Skeletal muscle satellite cell (primary cell): ENCODE measurements around the gene EBI3.
"Not testable (repeated sequence)": the region's sequence is repeated elsewhere in the genome, so short reads cannot be mapped to it uniquely, and the experiment has no call there.

Source experiments
- H3K27me3 ChIP-seq: 2 replicates; pipeline ENCODE4 v1.7.0; 2013; ENCODE audit warnings: low read length; ENCODE audit not compliant: control insufficient read depth, insufficient read depth
- H3K36me3 ChIP-seq: 2 replicates; pipeline ENCODE4 v1.7.0; 2013; ENCODE audit warnings: mild to moderate bottlenecking, control low read depth, low read length; ENCODE audit not compliant: insufficient read depth
- H3K4me1 ChIP-seq: 2 replicates; pipeline ENCODE4 v1.7.0; 2013; ENCODE audit warnings: low read length; ENCODE audit not compliant: control insufficient read depth, insufficient read depth
- H3K4me2 ChIP-seq: 2 replicates; pipeline ENCODE4 v1.7.0; 2013; ENCODE audit warnings: mild to moderate bottlenecking, low read length
- H3K4me3 ChIP-seq: 2 replicates; pipeline ENCODE4 v1.7.0; 2013; ENCODE audit warnings: low read length
- H3K9ac ChIP-seq: 2 replicates; pipeline ENCODE4 v1.7.0; 2013; ENCODE audit warnings: mild to moderate bottlenecking, low read depth, low read length, moderate library complexity
- H3K9me3 ChIP-seq: replicated peaks from 2 replicates; pipeline ENCODE4 v1.7.0; 2013; ENCODE audit warnings: mild to moderate bottlenecking, control low read depth, low read length

Gene EBI3

DNA sequence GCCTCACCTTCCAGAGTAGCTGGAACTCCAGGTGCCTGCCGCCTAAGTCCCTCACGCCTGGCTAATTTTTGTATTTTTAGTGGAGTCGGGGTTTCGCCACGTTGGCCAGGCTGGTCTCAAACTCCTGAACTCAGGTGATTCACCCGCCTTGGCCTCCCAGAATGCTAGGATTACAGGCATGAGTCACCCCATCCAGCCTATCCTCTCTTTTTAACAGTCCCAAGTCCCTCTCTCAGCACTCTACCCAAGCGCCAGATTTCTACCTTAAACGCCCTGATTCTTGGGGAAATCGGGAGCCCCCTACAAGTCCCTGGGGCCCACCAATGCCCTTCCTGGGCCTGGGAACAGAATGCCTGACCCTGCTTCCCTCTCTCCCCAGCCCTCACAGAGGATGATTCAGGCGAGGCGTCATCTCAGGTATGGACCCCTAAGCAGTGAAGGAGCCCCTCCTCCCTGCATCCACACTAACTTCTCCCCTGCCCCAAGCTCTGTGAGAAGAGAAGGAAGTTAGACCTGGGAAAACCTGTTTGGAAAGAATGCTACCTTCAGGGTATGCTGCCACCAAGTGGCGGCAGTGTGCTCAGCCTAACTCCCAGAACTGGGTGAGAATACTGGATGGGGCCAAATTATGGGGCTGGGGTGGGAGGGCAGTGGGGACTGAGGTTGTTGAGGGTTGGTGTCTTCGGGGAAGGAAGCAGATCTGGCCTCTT lies 20.8 kb upstream of the EBI3 start:
- peaks cover 6% of the 10 kb centered on the region for H3K27me3 ChIP-seq
- H3K4me2 ChIP-seq: no peak overlapping the region
- H3K9me3 ChIP-seq: no peaks in the 10 kb centered on the region
- no peak overlapping the region for H3K9ac ChIP-seq
- no peaks in the 10 kb centered on the region for H3K36me3 ChIP-seq
- peaks cover 5% of the 10 kb centered on the region for H3K4me1 ChIP-seq
- H3K4me3 ChIP-seq: no peak overlapping the region

DNA sequence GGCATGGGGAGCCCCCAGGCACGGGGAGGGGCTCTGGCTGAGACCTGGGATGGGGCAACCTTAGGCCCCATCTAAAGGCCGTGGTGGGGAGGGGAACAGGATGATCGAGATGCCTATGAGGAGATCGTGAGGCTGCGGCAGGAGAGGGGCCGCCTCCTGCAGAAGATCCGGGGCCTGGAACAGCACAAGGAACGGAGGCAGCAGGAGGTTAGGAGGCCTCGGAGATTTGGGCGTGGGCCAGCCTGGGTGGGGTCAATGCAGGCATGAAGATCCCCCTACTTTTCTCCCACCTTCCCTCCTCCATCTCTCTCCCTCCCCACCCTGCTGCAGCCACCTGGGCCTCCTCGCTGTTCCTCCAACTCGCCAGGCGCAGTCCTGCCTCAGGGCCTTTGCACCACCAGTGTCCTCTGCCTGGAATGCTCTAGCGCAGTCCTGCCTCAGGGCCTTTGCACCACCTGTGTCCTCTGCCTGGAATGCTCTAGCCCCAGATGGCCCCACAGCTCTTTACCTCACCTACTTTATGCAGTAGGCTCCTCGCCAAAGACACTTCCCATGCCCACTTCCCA lies 19.1 kb upstream of the EBI3 start:
- Histone ChIP-seq H3K9me3 (no peaks in the 10 kb centered on the region), H3K4me1 (peaks cover 5% of the 10 kb centered on the region), H3K27me3 (peaks cover 10% of the 10 kb centered on the region), H3K4me3 (no peak overlapping the region), H3K36me3 (no peaks in the 10 kb centered on the region), H3K9ac (no peak overlapping the region), H3K4me2 (no peak overlapping the region)

DNA sequence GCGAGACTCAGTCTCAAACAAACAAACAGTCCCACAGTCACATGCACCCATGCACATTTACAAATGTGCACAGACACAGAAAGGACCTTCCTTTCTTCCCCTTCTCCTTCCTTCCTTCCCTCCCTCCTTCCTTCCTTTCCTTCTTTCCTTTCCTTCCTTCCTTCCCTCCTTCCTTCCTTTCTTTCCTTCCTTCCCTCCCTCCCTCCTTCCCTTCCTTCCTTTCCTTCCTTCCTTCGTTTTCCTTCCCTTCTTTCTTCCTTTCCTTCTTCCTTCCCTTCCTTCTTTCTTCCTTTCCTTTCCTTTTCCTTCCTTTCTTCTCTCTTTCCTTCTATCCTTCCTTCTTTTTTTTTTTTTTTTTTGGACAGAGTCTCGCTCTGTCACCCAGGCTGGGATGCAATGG lies 16.2 kb upstream of the EBI3 start:
- Histone ChIP-seq H3K4me2 (no peak overlapping the region), H3K9ac (no peak overlapping the region), H3K4me1 (peaks cover 5% of the 10 kb centered on the region), H3K27me3 (peaks cover 10% of the 10 kb centered on the region), H3K4me3 (no peak overlapping the region), H3K36me3 (no peaks in the 10 kb centered on the region), H3K9me3 (no peaks in the 10 kb centered on the region)

DNA sequence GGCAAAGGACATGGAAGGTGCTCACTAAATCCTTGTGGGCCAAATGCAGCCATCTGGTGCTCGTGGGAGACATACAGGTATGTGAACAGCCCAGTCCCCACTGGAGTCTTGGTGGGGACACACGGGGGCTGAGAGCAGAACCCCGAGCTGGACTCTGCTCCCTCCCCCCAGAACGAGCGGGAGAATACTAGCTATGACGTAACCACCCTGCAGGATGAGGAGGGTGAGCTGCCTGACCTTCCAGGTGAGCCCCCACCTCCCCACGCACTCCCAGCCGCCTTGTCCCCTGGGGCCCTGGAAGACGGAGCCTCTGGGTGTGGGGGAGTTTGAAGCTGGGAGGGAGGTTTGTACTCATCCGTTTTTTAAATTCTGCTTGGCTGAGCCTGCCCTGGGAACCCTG lies 13.5 kb upstream of the EBI3 start:
- H3K27me3 ChIP-seq: peaks cover 10% of the 10 kb centered on the region
- no peaks in the 10 kb centered on the region for H3K4me1 ChIP-seq
- H3K9ac ChIP-seq: no peak overlapping the region
- no peak overlapping the region for H3K4me2 ChIP-seq
- H3K9me3 ChIP-seq: no peaks in the 10 kb centered on the region
- H3K36me3 ChIP-seq: no peaks in the 10 kb centered on the region
- H3K4me3 ChIP-seq: no peak overlapping the region

DNA sequence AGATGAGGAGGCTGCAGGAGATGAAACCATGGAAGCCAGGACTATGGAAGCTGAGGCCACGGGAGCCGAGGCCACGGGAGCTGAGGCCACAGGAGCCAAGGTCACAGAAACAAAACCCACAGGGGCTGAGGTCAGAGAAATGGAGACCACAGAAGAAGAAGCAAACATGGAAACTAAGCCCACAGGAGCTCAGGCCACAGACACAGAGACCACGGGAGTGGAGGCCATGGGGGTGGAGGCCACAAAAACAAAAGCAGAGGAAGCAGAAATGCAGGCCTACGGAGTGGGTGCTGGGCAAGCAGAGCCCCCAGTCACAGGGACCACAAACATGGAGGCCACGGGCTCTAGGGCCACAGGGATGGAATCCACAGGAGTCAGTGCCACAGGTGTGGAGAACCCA lies 12.5 kb upstream of the EBI3 start:
- no peaks in the 10 kb centered on the region for H3K9me3 ChIP-seq
- H3K9ac ChIP-seq: no peak overlapping the region
- peaks cover 10% of the 10 kb centered on the region for H3K27me3 ChIP-seq
- no peak overlapping the region for H3K4me2 ChIP-seq
- H3K36me3 ChIP-seq: no peaks in the 10 kb centered on the region
- no peak overlapping the region for H3K4me3 ChIP-seq
- H3K4me1 ChIP-seq: no peaks in the 10 kb centered on the region

DNA sequence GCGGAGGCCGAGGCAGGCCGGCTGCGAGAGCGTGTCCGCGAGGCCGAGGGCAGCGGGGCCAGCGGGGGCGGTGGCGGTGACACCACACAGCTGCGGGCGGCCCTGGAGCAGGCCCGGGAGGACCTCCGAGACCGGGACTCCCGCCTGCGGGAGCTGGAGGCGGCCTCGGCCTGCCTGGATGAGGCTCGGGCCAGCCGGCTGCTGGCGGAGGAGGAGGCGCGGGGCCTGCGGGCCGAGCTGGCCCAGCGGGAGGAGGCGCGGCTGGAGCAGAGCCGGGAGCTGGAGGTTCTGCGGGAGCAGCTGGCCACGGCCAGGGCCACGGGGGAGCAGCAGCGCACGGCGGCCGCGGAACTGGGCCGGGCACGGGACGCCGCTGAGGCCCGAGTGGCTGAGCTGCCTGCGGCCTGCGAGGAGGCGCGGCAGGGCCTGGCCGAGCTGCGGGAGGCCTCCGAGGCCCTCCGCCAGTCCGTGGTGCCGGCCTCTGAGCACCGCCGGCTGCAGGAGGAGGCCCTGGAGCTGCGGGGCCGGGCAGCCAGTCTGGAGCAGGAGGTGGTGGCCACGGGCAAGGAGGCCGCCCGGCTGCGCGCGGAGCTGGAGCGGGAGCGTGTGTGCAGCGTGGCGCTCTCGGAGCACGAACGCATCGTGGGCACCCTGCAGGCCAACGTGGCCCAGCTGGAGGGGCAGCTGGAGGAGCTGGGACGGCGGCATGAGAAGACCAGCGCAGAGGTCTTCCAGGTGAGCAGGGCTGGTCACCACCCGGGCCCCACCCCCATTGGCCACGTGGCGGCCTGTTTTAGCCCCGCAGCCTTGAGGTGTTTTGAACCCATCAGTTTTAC lies 11.7 kb upstream of the EBI3 start:
- H3K9me3 ChIP-seq: no peaks in the 10 kb centered on the region
- H3K4me3 ChIP-seq: no peak overlapping the region
- H3K4me1 ChIP-seq: no peaks in the 10 kb centered on the region
- H3K9ac ChIP-seq: no peak overlapping the region
- no peak overlapping the region for H3K4me2 ChIP-seq
- H3K36me3 ChIP-seq: no peaks in the 10 kb centered on the region
- peaks cover 5% of the 10 kb centered on the region for H3K27me3 ChIP-seq

DNA sequence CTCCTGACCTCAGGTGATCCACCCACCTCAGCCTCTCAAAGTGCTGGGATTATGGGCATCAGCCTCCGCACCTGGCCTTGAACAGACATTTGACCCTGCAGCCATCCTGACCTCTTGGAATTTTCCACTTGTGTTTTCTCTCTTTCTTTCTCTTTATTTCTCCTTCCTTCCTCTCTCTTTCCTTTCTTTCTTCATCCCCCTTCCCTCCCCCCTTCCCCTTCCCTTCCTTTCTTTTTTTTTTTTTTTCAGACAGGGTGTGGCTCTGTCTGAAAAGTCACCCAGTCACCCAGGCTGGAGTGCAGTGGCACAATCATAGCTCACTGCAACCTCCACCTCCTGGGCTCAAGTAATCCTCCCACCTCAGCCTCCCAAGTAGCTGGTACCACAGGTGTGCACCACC lies 10.8 kb upstream of the EBI3 start:
- H3K4me1 ChIP-seq, H3K9ac ChIP-seq, H3K9me3 ChIP-seq, H3K4me2 ChIP-seq, H3K27me3 ChIP-seq, H3K36me3 ChIP-seq, H3K4me3 ChIP-seq: not testable (repeated sequence)

GRCh38 chr19:4220188-4220587 lies 9.1 kb upstream of the EBI3 start:
- H3K9me3 ChIP-seq: no peaks in the 10 kb centered on the region
- H3K4me1 ChIP-seq: no peaks in the 10 kb centered on the region
- H3K4me2 ChIP-seq: no peak overlapping the region
- no peaks in the 10 kb centered on the region for H3K27me3 ChIP-seq
- H3K36me3 ChIP-seq: no peaks in the 10 kb centered on the region
- no peak overlapping the region for H3K4me3 ChIP-seq
- no peak overlapping the region for H3K9ac ChIP-seq

DNA sequence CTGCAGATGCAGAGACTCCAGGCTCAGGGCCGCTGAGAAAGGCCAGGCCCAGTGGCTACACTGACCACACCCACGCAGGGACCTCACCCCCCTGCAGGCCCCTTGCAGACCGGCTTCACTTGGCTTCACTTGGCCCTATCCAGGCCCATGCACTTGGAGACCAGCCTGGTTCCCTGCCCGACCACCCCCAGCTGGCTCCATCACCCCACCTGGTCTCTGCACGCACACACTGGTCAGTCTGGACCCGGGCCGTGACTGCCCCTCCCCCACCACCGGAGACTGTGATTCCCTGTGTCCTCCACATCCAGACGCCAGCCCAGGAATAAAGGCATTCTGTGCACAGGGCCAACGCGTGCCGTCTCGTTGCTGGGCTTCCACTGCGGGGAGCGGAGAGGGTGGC lies 4.9 kb upstream of the EBI3 start:
- Histone ChIP-seq H3K4me3 (no peak overlapping the region), H3K4me2 (no peak overlapping the region), H3K4me1 (peaks cover 12% of the 10 kb centered on the region), H3K36me3 (no peaks in the 10 kb centered on the region), H3K9me3 (no peaks in the 10 kb centered on the region), H3K27me3 (peaks cover 18% of the 10 kb centered on the region), H3K9ac (no peak overlapping the region)

GRCh38 chr19:4225885-4226284 lies 3.4 kb upstream of the EBI3 start:
- H3K4me2 ChIP-seq: no peak overlapping the region
- H3K4me3 ChIP-seq: no peak overlapping the region
- H3K36me3 ChIP-seq: no peaks in the 10 kb centered on the region

DNA sequence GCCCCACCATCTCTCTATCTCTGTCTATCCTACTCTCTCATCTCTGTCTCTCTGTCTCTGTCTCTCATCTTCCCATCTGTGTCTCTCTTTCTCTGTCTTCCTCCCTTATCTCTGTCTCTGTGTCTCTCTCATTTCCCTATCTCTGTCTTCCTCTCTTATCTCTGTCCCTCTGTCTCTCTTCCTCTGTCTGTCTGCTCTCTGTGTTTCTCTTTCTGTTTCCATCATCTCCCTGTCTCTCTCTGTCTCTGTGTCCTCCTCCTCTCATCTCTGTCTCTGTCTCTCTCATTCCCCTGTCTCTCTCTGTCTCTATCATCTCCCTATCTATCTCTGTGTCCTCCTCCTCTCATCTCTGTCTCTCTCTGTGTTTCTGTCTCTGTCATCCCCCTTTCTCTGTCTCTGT lies 1.6 kb upstream of the EBI3 start:
- Histone ChIP-seq H3K4me3 (no peak overlapping the region), H3K4me2 (no peak overlapping the region), H3K9ac (no peak overlapping the region), H3K27me3 (peaks cover 18% of the 10 kb centered on the region), H3K4me1 (peaks cover 14% of the 10 kb centered on the region), H3K9me3 (no peaks in the 10 kb centered on the region), H3K36me3 (no peaks in the 10 kb centered on the region)

More at GRCh38 chr19:4225885-4226284, 3.4 kb upstream of the EBI3 start:
- Histone ChIP-seq H3K9ac (no peak overlapping the region), H3K4me1 (peaks cover 14% of the 10 kb centered on the region), H3K9me3 (no peaks in the 10 kb centered on the region), H3K27me3 (peaks cover 18% of the 10 kb centered on the region)
